Vagina (tissue), 2 donors: Measurements from ENCODE around the gene CIITA. TPM values are rescaled to one million over a fixed set of nuclear protein-coding genes. Genes with fewer than 3 reads are reported as not detected.

Source experiments
- DNase-seq, 2 donors: peaks; one replicate each; pipeline ENCODE4 v3.0.0-alpha.2; 2017; ENCODE audit errors: extremely low spot score in 2 of 2
- H3K27ac ChIP-seq: fragments of 200-600 bp; sonication (generic); one replicate; pipeline ENCODE4 v1.5.1; 2019
- H3K27me3 ChIP-seq: fragments of 200-600 bp; sonication (generic); one replicate; pipeline ENCODE4 v1.5.1; 2019
- H3K36me3 ChIP-seq, 2 donors: fragments of 200-600 bp; sonication (generic); one replicate each; pipeline ENCODE4 v1.5.1; 2017 to 2019
- H3K4me1 ChIP-seq: fragments of 200-600 bp; sonication (generic); one replicate; pipeline ENCODE4 v1.5.1; 2019
- H3K4me3 ChIP-seq, 2 donors: fragments of 200-600 bp; sonication (generic); 1 replicate in 1 of 2; 2 replicates in 1 of 2; pipeline ENCODE4 v1.5.1; 2016 to 2019
- H3K9me3 ChIP-seq: fragments of 200-600 bp; sonication (generic); one replicate; pipeline ENCODE4 v1.5.1; 2019
- CTCF ChIP-seq, 3 experiments: fragments of 450-650 bp in 2 of 3; fragments of 200-600 bp in 1 of 3; sonication (generic) in 1 of 3; IDR thresholded peaks; one replicate each; pipeline ENCODE4 v1.5.1; 2017 to 2019; ENCODE audit warnings: antibody characterized with exemption in 3 of 3, mild to moderate bottlenecking in 2 of 3, moderate library complexity in 2 of 3
- POLR2A ChIP-seq, 2 donors: fragments of 450-650 bp; IDR thresholded peaks; one replicate each; pipeline ENCODE4 v1.6.1; 2017; ENCODE audit warnings: antibody characterized with exemption in 2 of 2, mild to moderate bottlenecking in 2 of 2, moderate library complexity in 2 of 2
- POLR2AphosphoS5 ChIP-seq, 2 donors: sonication (generic); formaldehyde crosslinking; IDR thresholded peaks; one replicate each; pipeline ENCODE4 v1.9.0; 2017; ENCODE audit warnings: antibody characterized with exemption in 2 of 2, mild to moderate bottlenecking in 2 of 2, low read depth in 1 of 2; ENCODE audit not compliant: insufficient read depth in 1 of 2
- intact Hi-C: fragments of 100-400 bp; cut with DNase I; formaldehyde crosslinking; loops from one replicate; pipeline ENCODE4 v1.15.1; 2023
- total RNA-seq: library from RNA; depleted of rRNA; stranded (reverse); fragments of >200 nt; gene quantifications from one replicate; pipeline ENCODE4 v1.2.3, GENCODE V29; 2016

Gene CIITA
- total RNA-seq, 1 donor from 2014 or later: 16.7 TPM

- Histone ChIP-seq H3K36me3 (peaks cover 0 to 8% of the 10 kb centered on the region in 2 donors), H3K9me3 (no peaks in the 10 kb centered on the region), H3K4me1 (peaks cover 73% of the 10 kb centered on the region), H3K27me3 (no peaks in the 10 kb centered on the region), H3K27ac (no peak overlapping the region), H3K4me3 (no peak overlapping the region)
- intact Hi-C loops: loop anchor here (5.0 kb wide), 1 partner anchor 199 kb away; no protein-coding TSS in a partner anchor
- TF ChIP-seq POLR2A (IDR thresholded peaks at IDR 0.05) (no peak), POLR2AphosphoS5 (IDR thresholded peaks at IDR 0.05; ENCODE audit: insufficient read depth in 1 of 2, low read depth in 1 of 2) (no peak), CTCF (IDR thresholded peaks at IDR 0.05) (no peak)
- no peak for DNase-seq
Observed at GRCh38 chr16:10936272-10936984, 59.4 kb downstream of the CIITA start.

- H3K9me3 ChIP-seq: no peaks in the 10 kb centered on the region
- no peak for TF ChIP-seq CTCF (IDR thresholded peaks at IDR 0.05)
- TF ChIP-seq POLR2AphosphoS5 (IDR thresholded peaks at IDR 0.05; ENCODE audit: insufficient read depth in 1 of 2, low read depth in 1 of 2): no peak
- no peak for TF ChIP-seq POLR2A (IDR thresholded peaks at IDR 0.05)
- no peaks in the 10 kb centered on the region for H3K27me3 ChIP-seq
- peak overlapping the region; percentile 8 to 27 for H3K4me3 ChIP-seq
- peak overlapping the region; percentile 17 for H3K27ac ChIP-seq
- H3K36me3 ChIP-seq: peaks cover 0 to 8% of the 10 kb centered on the region in 2 donors
- intact Hi-C loops: loop anchor here (5.0 kb wide), 1 partner anchor 200 kb away; no protein-coding TSS in a partner anchor
- DNase-seq: no peak
- H3K4me1 ChIP-seq: peaks cover 75% of the 10 kb centered on the region
Observed at GRCh38 chr16:10937068-10937859, 60.3 kb downstream of the CIITA start.

GRCh38 chr16:10938321-10938720 is 61.3 kb downstream of the CIITA start:
- intact Hi-C loops: loop anchor here (5.0 kb wide), 1 partner anchor 201 kb away; no protein-coding TSS in a partner anchor
- no peak for DNase-seq
- Histone ChIP-seq H3K36me3 (peaks cover 0 to 5% of the 10 kb centered on the region in 2 donors), H3K4me3 (peak overlapping the region in 1 of 2 donors; percentile 6), H3K27ac (no peak overlapping the region), H3K4me1 (peaks cover 84% of the 10 kb centered on the region), H3K9me3 (no peaks in the 10 kb centered on the region), H3K27me3 (no peaks in the 10 kb centered on the region)
- no peak for TF ChIP-seq POLR2AphosphoS5 (IDR thresholded peaks at IDR 0.05; ENCODE audit: insufficient read depth in 1 of 2, low read depth in 1 of 2)
- no peak for TF ChIP-seq POLR2A (IDR thresholded peaks at IDR 0.05)

DNA sequence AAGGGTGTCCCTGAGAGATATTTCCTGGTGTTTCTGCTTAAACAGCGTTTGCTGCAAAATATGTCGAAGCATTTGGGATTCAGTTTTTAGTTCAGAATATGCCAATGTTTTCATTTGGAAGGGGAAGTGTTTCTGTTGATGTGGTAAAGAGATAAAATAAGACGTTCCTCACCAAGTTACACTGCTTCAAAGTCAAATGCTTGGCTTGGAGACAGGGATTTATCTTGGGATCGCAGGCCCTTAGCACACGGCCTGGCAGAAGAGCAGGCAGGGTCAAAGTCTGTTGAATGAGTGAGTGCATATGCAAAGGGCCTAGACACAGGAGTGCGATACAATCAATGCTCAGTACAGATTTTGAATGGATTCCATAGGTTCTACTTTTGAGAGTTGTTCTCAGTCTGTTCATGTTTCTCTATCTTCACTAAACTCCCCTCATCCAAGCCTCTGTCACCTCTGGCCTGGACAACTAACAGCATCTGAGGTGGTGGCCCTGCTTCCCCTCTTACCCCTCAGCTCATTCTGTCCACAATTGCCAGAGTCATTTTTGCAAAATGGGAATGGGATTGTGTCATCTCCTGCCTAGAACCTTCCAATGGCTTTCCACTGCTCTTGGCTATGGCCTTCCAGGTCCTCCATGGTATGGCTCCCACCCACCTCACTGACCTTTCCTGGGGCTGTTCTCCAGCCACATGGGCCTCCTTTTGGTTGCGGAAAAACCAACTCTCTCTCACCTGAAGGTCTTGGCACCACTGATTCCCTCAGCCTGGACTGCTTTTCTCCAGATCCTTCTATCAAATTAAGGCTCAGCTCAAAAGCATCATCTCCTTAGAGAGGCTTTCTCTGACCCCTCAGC is 62.0 kb downstream of the CIITA start:
- Histone ChIP-seq H3K27ac (no peak overlapping the region), H3K27me3 (no peaks in the 10 kb centered on the region), H3K4me1 (peaks cover 91% of the 10 kb centered on the region), H3K36me3 (no peaks in the 10 kb centered on the region), H3K4me3 (peak overlapping the region in 1 of 2 donors; percentile 80), H3K9me3 (no peaks in the 10 kb centered on the region)
- intact Hi-C loops: loop anchor here (5.0 kb wide), 1 partner anchor 202 kb away; no protein-coding TSS in a partner anchor
- no peak for DNase-seq
- TF ChIP-seq POLR2A (IDR thresholded peaks at IDR 0.05) (no peak), POLR2AphosphoS5 (IDR thresholded peaks at IDR 0.05; ENCODE audit: insufficient read depth in 1 of 2, low read depth in 1 of 2) (no peak), CTCF (IDR thresholded peaks at IDR 0.05) (no peak)
